GM12878 (cell line): ENCODE measurements around the gene MATN1. TPM values are rescaled to one million over a fixed set of nuclear protein-coding genes. Genes with fewer than 3 reads are reported as not detected.

ENCODE experiments used
- ATAC-seq: fragments of 200-7000 bp; cut with Tn5 transposase; 3 replicates; pipeline ENCODE4 v1.9.1; 2020; ENCODE audit warnings: mild to moderate bottlenecking, moderate library complexity
- BruUV-seq: library from RNA; stranded (reverse); fragments of 400-500 nt; replicated peaks from 2 replicates; lab custom pipeline; 2021; lab: Mats Ljungman, UMichigan
- CTCF ChIA-PET: fragments of 300-600 bp; sonication (Branson Sonifier 250); formaldehyde crosslinking; extraction: SDS; loops from one replicate; lab custom pipeline; 2021; ENCODE audit warnings: inconsistent platforms; lab: Yijun Ruan, JAX
- POLR2A ChIA-PET: fragments of 350-600 bp; formaldehyde crosslinking; extraction: SDS; loops from one replicate; lab custom pipeline; 2021; ENCODE audit warnings: inconsistent platforms; lab: Charles Lee
- RAD21 ChIA-PET: fragments of 300-600 bp; sonication (Branson Sonifier 250); formaldehyde crosslinking; loops from one replicate; lab custom pipeline; 2023; ENCODE audit warnings: antibody characterized with exemption; ENCODE audit not compliant: unreplicated experiment; lab: Charles Lee
- SMC1A ChIA-PET: fragments of 300-600 bp; sonication (Branson Sonifier 250); formaldehyde crosslinking; loops from one replicate; lab custom pipeline; 2023; ENCODE audit not compliant: unreplicated experiment, uncharacterized antibody; lab: Charles Lee
- DNase-seq: peaks from one replicate; pipeline ENCODE4 v3.0.0-alpha.2; 2011; ENCODE audit warnings: low read depth, low spot score
- FAIRE-seq: peaks from 3 replicates; lab custom pipeline; 2011; peaks lifted over from hg19 to GRCh38; lab: Jason Lieb, UNC
- H2AFZ ChIP-seq: 2 replicates; pipeline ENCODE4 v1.6.0; 2011; ENCODE audit warnings: low read depth, low read length, control low read depth; ENCODE audit not compliant: control insufficient read depth
- H3K27ac ChIP-seq: 2 replicates; pipeline ENCODE4 v1.5.1; 2011; ENCODE audit warnings: control low read depth; ENCODE audit not compliant: control insufficient read depth, insufficient read depth
- H3K27me3 ChIP-seq, 2 experiments: replicated peaks in 1 of 2; 2 replicates each; pipeline versions ENCODE4 v1.6.0 to v1.6.1; 2011; ENCODE audit warnings: low read length in 1 of 2; ENCODE audit not compliant: control insufficient read depth in 2 of 2, insufficient read depth in 2 of 2
- H3K36me3 ChIP-seq, 2 experiments: 2 replicates each; pipeline ENCODE4 v1.5.1; 2011; ENCODE audit warnings: low read length in 1 of 2; ENCODE audit not compliant: control insufficient read depth in 2 of 2, insufficient read depth in 2 of 2
- H3K4me1 ChIP-seq: 2 replicates; pipeline ENCODE4 v1.6.1; 2011; ENCODE audit warnings: mild to moderate bottlenecking, low read length, moderate library complexity, mixed read lengths; ENCODE audit not compliant: control insufficient read depth, insufficient read depth
- H3K4me2 ChIP-seq: 2 replicates; pipeline ENCODE4 v1.6.0; 2011; ENCODE audit warnings: control low read depth; ENCODE audit not compliant: control insufficient read depth, insufficient read depth
- H3K4me3 ChIP-seq: fragments of 200-600 bp; sonication (generic); 2 replicates; pipeline ENCODE4 v1.5.1; 2016
- H3K79me2 ChIP-seq: 2 replicates; pipeline ENCODE4 v1.6.0; 2011; ENCODE audit warnings: low read length; ENCODE audit not compliant: control insufficient read depth, insufficient read depth
- H3K9ac ChIP-seq: 2 replicates; pipeline ENCODE4 v1.8.0; 2011; ENCODE audit warnings: low read length, control low read depth, mixed read lengths; ENCODE audit not compliant: control insufficient read depth, insufficient read depth
- H3K9me3 ChIP-seq: replicated peaks from 3 replicates; pipeline ENCODE4 v1.5.1; 2011; ENCODE audit warnings: mild to moderate bottlenecking, low read length; ENCODE audit not compliant: control insufficient read depth, insufficient read depth
- H4K20me1 ChIP-seq: 2 replicates; pipeline ENCODE4 v1.6.0; 2011; ENCODE audit not compliant: control insufficient read depth, insufficient read depth
- ATF3 ChIP-seq: IDR thresholded peaks from 2 replicates; pipeline ENCODE4 v1.6.1; 2011; ENCODE audit warnings: low read depth, mild to moderate bottlenecking, low read length, moderate library complexity, borderline replicate concordance; ENCODE audit errors: extremely low read depth
- CBX5 ChIP-seq: sonication (generic); IDR thresholded peaks from 2 replicates; pipeline ENCODE4 v1.6.1; 2016; ENCODE audit warnings: low read depth, moderate library complexity, mild to moderate bottlenecking, inconsistent platforms
- IRF4 ChIP-seq: IDR thresholded peaks from 2 replicates; pipeline ENCODE4 v1.6.1; 2011; ENCODE audit warnings: low read depth, low read length
- PAX5 ChIP-seq: IDR thresholded peaks from 2 replicates; pipeline ENCODE4 v1.6.1; 2011; ENCODE audit warnings: low read depth, low read length, borderline replicate concordance
- PBX3 ChIP-seq: IDR thresholded peaks from 2 replicates; pipeline ENCODE4 v1.6.1; 2011; ENCODE audit warnings: mild to moderate bottlenecking, low read depth, low read length, moderate library complexity; ENCODE audit not compliant: insufficient replicate concordance
- SMARCA5 ChIP-seq: fragments of 450-650 bp; IDR thresholded peaks from 2 replicates; pipeline ENCODE4 v1.6.1; 2017; ENCODE audit warnings: mild to moderate bottlenecking
- SPI1 ChIP-seq: IDR thresholded peaks from 2 replicates; pipeline ENCODE4 v1.6.1; 2011; ENCODE audit warnings: low read depth, mild to moderate bottlenecking, low read length, moderate library complexity, borderline replicate concordance; ENCODE audit not compliant: insufficient read depth
- TARDBP ChIP-seq: IDR thresholded peaks from 2 replicates; pipeline ENCODE4 v1.6.1; 2016; ENCODE audit warnings: borderline replicate concordance
- YY1 ChIP-seq: IDR thresholded peaks from 2 replicates; pipeline ENCODE4 v1.6.1; 2011; ENCODE audit warnings: low read depth, mild to moderate bottlenecking, low read length
- WGBS: methylation state at CpG from one replicate; pipeline ENCODE4 v1.1.6; 2016; ENCODE audit warnings: low lambda C conversion rate; ENCODE audit not compliant: insufficient replicate concordance, insufficient coverage; ENCODE audit errors: missing lambda C conversion rate; 5-methylcytosine and 5-hydroxymethylcytosine counted together
- in situ Hi-C: fragments of 300-500 bp; cut with MboI; formaldehyde crosslinking; loops from 9 replicates; pipeline ENCODE4 v1.14.3; 2018; ENCODE audit warnings: mixed read lengths
- intact Hi-C: fragments of 100-400 bp; cut with micrococcal nuclease; formaldehyde crosslinking; loops from one replicate; pipeline ENCODE4 v1.14.2; 2022; ENCODE audit not compliant: unreplicated experiment
- polyA plus RNA-seq, 11 experiments: library from polyadenylated mRNA; depleted of rRNA in 4 of 11; unstranded in 6 of 11; stranded (reverse) in 5 of 11; fragments of >200 nt; fragmentation: Nextera tagmentation in 4 of 11; fragmentation: Illumina TruSeq in 1 of 11; extraction: Ambion mirVana in 4 of 11; extraction: Trizol in 1 of 11; gene quantifications; 1 replicate in 1 of 11; 2 replicates in 10 of 11; pipeline versions ENCODE4 v1.2.1 to v1.2.3, GENCODE V29; 2011 to 2016; ENCODE audit warnings: inconsistent platforms in 2 of 11, missing spikeins in 2 of 11, low read depth in 1 of 11
- total RNA-seq, 4 experiments: library from RNA; depleted of rRNA in 3 of 4; stranded (reverse); fragments of >200 nt in 3 of 4; fragmentation: Illumina TruSeq in 1 of 4; extraction: Trizol in 1 of 4; gene quantifications; 2 replicates each; pipeline versions ENCODE4 v1.2.1 to v1.2.3, GENCODE V29; 2013 to 2021

Gene MATN1
- total and polyA plus RNA-seq, 10 of the 15 experiments (the other 5 are each of a cell fraction or from before 2014, with no cell fraction given) = 0.04 to 0.50 (median 0.10) TPM; not detected in 1

DNA sequence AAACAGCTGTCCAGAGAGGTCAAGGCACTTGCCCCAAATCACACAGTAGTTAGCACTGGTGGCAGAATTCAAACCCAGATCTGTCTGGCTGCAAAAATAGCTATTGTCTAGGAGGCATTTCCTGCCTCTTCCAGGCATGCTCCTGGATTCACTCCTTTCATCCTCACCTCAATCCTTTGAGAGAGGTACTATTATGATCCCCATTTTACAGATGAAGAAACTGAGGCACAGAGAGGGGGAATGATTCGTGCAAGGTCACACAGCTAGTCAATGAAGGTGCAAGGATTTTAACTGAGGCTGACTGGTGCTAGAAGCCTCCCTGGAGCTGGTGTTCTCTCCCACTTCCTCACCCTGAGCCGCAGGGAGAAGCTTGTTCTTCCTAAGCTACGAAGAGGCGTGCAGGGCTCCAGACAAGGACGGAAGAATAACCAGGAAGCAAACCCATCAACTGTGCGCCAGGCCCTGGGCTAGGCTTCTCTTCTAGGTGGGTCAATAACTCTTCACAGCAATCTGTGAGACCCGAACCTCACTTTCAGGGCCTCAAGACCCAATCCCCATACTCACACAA lies 34.8 kb upstream of the MATN1 start:
- peak overlapping the region; percentile 97 for H3K9ac ChIP-seq
- intact Hi-C loops = no loop called here

More for the DNA sequence above, 34.8 kb upstream of the MATN1 start:
- CTCF ChIA-PET = interaction anchor here (0.8 to 8.8 kb wide), 10 partner anchors 8 to 39 kb away, joined by 3 to 107 read pairs (median 6); no protein-coding TSS in a partner anchor
- peaks cover 89% of the 10 kb centered on the region for H3K79me2 ChIP-seq
- in situ Hi-C loops = loop anchor here (10.0 kb wide), 1 partner anchor 1177 kb away; the partner anchor contains the start of gene PTP4A2
- DNase-seq = no peak
- peak overlapping the region; percentile 93 for H3K27ac ChIP-seq
- 51% methylated on average over 7 of the region's 7 CpGs for WGBS
- H3K4me1 ChIP-seq = peaks cover 53% of the 10 kb centered on the region
- TF ChIP-seq SMARCA5 (0 out of 2 replicates have a peak, but pooled peaks have one; percentile 52), ATF3 (no peak), YY1 (no peak), SPI1 (peak; percentile 18; the same call in 1 of the 2 replicates), PAX5 (no peak), IRF4 (no peak), CBX5 (no peak), TARDBP (no peak), PBX3 (no peak)
- TF ChIP-seq, all 136 proteins: peak for 2
- ChIA-PET RAD21 (interaction anchor here (0.9 to 17.1 kb wide), 8 partner anchors 10 to 155 kb away, joined by 3 to 462 read pairs (median 30); no protein-coding TSS in a partner anchor), POLR2A (interaction anchor here (1.0 to 20.6 kb wide), 8 partner anchors 8 to 40 kb away, joined by 6 to 741 read pairs (median 9); no protein-coding TSS in a partner anchor), SMC1A (interaction anchor here (0.7 to 24.8 kb wide), 6 partner anchors 10 to 220 kb away, joined by 3 to 556 read pairs (median 128); partner anchors contain the start of gene MATN1)
- Histone ChIP-seq H2AFZ (no peak overlapping the region), H3K9me3 (no peaks in the 10 kb centered on the region), H3K4me2 (peak overlapping the region; percentile 75), H3K4me3 (peak overlapping the region; percentile 98), H3K36me3 (no peaks in the 10 kb centered on the region; a peak in 1 of 4 replicates), H3K27me3 (no peaks in the 10 kb centered on the region), H4K20me1 (no peaks in the 10 kb centered on the region)
- ATAC-seq (no peak), FAIRE-seq (no peak)
- no TSS peak for BruUV-seq
